GM12875 (cell line): ENCODE data around the gene CHST12.

Experiments
- H3K4me3 ChIP-seq: one replicate; pipeline ENCODE4 v1.5.1; 2011; ENCODE audit warnings: low read depth, low read length, control low read depth
- CTCF ChIP-seq: IDR thresholded peaks from 2 replicates; pipeline ENCODE4 v1.5.1; 2011; ENCODE audit warnings: low read depth, mild to moderate bottlenecking, control low read depth, inconsistent platforms, low read length, moderate library complexity, borderline replicate concordance; ENCODE audit not compliant: insufficient read depth

Gene CHST12

GRCh38 chr7:2394566-2395082, 8.8 kb upstream of the CHST12 start:
- TF ChIP-seq CTCF: no peak
- H3K4me3 ChIP-seq: no peak overlapping the region

DNA sequence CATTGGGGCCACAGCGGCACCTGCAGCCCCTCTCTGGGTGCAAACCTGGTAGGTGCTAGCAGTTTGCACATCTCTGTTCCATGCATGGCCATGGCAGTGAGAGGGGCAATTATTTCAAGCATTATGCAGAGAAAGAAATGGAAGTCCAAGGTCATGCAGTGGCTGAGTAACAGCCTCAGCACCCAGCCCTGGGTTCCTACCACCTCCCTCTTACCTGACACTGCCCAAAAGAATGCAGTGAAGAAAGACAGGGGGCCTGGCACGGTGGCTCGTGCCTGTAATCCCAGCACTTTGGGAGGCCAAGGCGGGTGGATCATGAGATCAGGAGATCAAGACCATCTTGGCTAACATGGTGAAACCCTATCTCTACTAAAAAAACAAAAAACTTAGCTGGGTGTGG, 4.9 kb upstream of the CHST12 start:
- H3K4me3 ChIP-seq: no peak overlapping the region
- no peak for TF ChIP-seq CTCF

DNA sequence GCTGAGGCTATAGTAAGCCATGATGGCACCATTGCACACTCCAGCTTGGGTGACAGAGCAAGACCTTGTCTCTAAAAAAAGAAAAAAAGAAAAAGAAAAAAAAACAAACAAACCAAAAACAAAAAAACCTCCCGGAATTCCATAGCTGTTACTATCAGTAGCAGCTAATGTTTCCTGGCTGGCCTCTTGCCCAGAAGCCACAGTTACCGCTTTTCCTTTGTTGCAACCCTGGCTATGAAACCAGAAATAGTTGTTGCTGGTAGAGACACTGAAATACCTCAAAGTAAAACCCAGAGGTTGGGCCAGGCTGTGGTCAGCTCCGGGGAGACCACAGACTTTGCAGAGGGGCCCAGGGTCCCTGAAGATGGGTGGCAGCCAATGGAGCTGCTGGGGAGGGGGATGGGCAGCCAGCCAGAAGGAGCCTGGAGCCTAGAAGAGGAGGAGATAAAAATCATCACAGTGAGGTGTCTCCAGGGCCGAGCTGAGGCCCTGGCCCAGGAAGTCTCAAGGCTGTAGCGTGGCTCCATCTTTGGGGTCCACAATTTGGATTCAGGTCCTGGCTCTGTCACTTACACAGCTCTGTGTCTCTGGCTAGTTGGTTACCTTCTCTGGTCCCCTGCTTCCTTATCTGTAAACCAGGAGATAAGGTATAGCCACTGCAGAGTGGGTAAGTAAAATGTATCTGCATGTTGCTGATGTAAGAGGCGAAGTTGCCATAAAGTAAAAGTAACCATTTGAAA, 3.4 kb upstream of the CHST12 start:
- no peak overlapping the region for H3K4me3 ChIP-seq
- TF ChIP-seq CTCF: no peak

GRCh38 chr7:2402687-2403013, 761 bp upstream of the CHST12 start:
- H3K4me3 ChIP-seq: peak overlapping the region; percentile 50
- no peak for TF ChIP-seq CTCF

- TF ChIP-seq CTCF: 0 out of 2 replicates have a peak, but pooled peaks have one; percentile 9
- peak overlapping the region; percentile 87 for H3K4me3 ChIP-seq
These were observed 572 bp downstream of the CHST12 start for GRCh38 chr7:2403718-2404648.

DNA sequence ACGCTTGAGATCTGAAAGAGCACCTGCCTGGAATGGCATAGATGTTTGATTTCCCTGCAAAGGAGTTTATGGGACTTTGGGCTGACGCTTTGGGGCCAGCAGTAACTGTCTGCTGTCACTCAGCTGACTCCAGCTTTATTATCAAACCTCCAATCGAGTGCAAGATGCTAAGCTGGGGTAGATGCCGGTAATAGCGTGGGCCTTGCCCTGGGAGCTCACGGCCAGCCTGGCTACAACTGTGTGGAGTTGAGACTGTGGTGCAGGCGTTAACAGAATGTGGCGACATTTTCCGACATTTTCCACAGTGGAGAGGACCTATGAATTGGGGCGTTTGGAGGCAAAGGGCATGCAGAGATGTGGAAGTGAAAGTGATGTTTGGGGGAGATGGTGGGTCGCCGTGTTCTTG, 1.3 kb downstream of the CHST12 start:
- H3K4me3 ChIP-seq: peak overlapping the region; percentile 87
- TF ChIP-seq CTCF: no peak
